Measurements from ENCODE around the gene MRPS11. TPM values are rescaled to one million over a fixed set of nuclear protein-coding genes. Genes with fewer than 3 reads are reported as not detected.
"Not testable (repeated sequence)": the region's sequence is repeated elsewhere in the genome, so short reads cannot be mapped to it uniquely, and the experiment has no call there.

Gene MRPS11
- total RNA-seq, 4 donors from 2014 or later = 20.0 to 32.7 (median 28.9) TPM

DNA sequence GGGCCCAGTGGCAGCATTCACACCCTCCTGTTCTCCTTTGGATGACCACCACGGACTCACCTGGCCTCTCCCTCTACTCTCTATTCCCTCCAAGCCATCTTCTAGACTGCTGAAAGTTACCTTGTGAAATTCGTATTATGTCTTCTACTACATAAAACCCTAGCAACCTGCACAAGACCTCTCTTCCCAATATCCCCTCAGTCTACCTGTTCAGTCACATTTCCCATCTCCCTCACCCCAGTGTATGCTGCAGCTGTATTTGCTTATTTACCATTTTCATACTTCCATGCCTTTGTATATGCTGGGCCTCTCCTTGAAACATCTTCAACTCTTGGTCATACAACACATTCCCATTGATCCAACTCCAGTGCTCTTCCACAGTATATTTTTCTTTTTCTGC, 43.7 kb downstream of the MRPS11 start:
- Histone ChIP-seq H3K9me3 (no peaks in the 10 kb centered on the region), H3K27me3 (no peaks in the 10 kb centered on the region), H3K36me3 (peaks cover 55% of the 10 kb centered on the region), H3K27ac (no peak overlapping the region), H3K4me3 (no peak overlapping the region), H3K4me1 (no peaks in the 10 kb centered on the region)
- TF ChIP-seq POLR2AphosphoS5 (IDR thresholded peaks at IDR 0.05) (no peak), POLR2A (IDR thresholded peaks at IDR 0.05) (no peak), CTCF (IDR thresholded peaks at IDR 0.05) (no peak), EP300 (IDR thresholded peaks at IDR 0.05) (no peak)
- WGBS = 97% methylated on average over 2 of the region's 2 CpGs
- DNase-seq (ENCODE audit: low spot score in 2 of 2) = no peak

GRCh38 chr15:88512078-88512477, 44.6 kb downstream of the MRPS11 start:
- Histone ChIP-seq H3K9me3 (no peaks in the 10 kb centered on the region), H3K4me3 (no peak overlapping the region), H3K36me3 (peaks cover 55% of the 10 kb centered on the region), H3K4me1 (no peaks in the 10 kb centered on the region), H3K27ac (no peak overlapping the region), H3K27me3 (no peaks in the 10 kb centered on the region)
- WGBS = 85% methylated on average over 3 of the region's 3 CpGs
- TF ChIP-seq POLR2AphosphoS5 (IDR thresholded peaks at IDR 0.05) (no peak), POLR2A (IDR thresholded peaks at IDR 0.05) (no peak)
- no peak for DNase-seq (ENCODE audit: low spot score in 2 of 2)

DNA sequence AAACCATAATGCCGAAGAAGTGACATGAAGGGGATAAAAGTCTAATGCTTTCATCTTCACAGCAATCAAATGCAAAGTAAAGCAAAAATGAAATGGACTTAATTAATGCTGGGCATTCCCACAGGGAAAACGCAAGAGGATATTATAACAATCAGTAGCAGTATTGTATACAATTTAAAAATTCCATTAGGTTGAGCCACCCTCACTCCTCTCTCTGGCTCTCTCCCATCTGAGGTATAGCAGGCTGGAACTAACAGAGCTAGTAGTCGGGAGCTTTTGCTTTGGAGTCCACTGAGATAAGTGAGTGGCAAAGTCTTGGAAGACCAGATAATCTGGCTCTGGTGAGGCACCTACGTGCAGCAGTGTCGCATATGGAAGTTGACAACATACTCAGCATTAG, 45.1 kb downstream of the MRPS11 start:
- no peaks in the 10 kb centered on the region for H3K4me1 ChIP-seq
- H3K9me3 ChIP-seq = no peaks in the 10 kb centered on the region
- H3K27ac ChIP-seq = no peak overlapping the region
- H3K4me3 ChIP-seq = no peak overlapping the region
- DNase-seq (ENCODE audit: low spot score in 2 of 2) = no peak
- H3K27me3 ChIP-seq = no peaks in the 10 kb centered on the region
- TF ChIP-seq POLR2AphosphoS5 (IDR thresholded peaks at IDR 0.05) = no peak
- TF ChIP-seq EP300 (IDR thresholded peaks at IDR 0.05) = no peak
- no peak for TF ChIP-seq CTCF (IDR thresholded peaks at IDR 0.05)
- no peak for TF ChIP-seq POLR2A (IDR thresholded peaks at IDR 0.05)
- WGBS = 96% methylated on average over 5 of the region's 5 CpGs
- peaks cover 55% of the 10 kb centered on the region for H3K36me3 ChIP-seq

GRCh38 chr15:88513195-88513594, 45.7 kb downstream of the MRPS11 start:
- WGBS = 91% methylated on average over 5 of the region's 5 CpGs
- Histone ChIP-seq H3K36me3 (peaks cover 49% of the 10 kb centered on the region), H3K4me3 (no peak overlapping the region), H3K9me3 (no peaks in the 10 kb centered on the region), H3K27ac (no peak overlapping the region), H3K27me3 (no peaks in the 10 kb centered on the region), H3K4me1 (no peaks in the 10 kb centered on the region)
- no peak for TF ChIP-seq POLR2AphosphoS5 (IDR thresholded peaks at IDR 0.05)
- no peak for TF ChIP-seq POLR2A (IDR thresholded peaks at IDR 0.05)
- no peak for TF ChIP-seq EP300 (IDR thresholded peaks at IDR 0.05)
- TF ChIP-seq CTCF (IDR thresholded peaks at IDR 0.05) = no peak
- no peak for DNase-seq (ENCODE audit: low spot score in 2 of 2)

DNA sequence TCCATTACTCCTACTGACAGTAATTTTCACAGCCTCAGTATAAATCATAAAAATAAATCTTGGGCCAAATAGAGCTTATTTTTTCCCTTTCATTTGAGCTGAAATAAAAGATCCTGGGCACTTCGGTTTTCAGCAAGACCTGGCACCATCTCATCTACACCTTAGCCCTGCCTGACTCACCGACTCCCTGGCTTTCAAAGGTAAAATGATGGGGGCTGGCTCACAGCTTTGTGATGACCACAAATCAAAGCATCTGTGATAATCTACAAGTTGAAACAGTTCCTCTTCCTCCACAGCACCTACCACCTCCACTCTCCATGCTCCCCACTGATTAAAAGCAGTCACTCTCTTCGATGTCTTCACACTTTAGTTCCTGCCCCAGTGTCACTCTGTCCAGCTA, 51.4 kb downstream of the MRPS11 start:
- Histone ChIP-seq H3K36me3 (peaks cover 6% of the 10 kb centered on the region), H3K4me3 (no peak overlapping the region), H3K27me3 (no peaks in the 10 kb centered on the region), H3K27ac (no peak overlapping the region), H3K9me3 (no peaks in the 10 kb centered on the region), H3K4me1 (no peaks in the 10 kb centered on the region)
- DNase-seq (ENCODE audit: low spot score in 2 of 2) = no peak
- 78% methylated on average over 3 of the region's 3 CpGs for WGBS
- TF ChIP-seq POLR2AphosphoS5 (IDR thresholded peaks at IDR 0.05) (no peak), POLR2A (IDR thresholded peaks at IDR 0.05) (no peak), EP300 (IDR thresholded peaks at IDR 0.05) (no peak), CTCF (IDR thresholded peaks at IDR 0.05) (no peak)

DNA sequence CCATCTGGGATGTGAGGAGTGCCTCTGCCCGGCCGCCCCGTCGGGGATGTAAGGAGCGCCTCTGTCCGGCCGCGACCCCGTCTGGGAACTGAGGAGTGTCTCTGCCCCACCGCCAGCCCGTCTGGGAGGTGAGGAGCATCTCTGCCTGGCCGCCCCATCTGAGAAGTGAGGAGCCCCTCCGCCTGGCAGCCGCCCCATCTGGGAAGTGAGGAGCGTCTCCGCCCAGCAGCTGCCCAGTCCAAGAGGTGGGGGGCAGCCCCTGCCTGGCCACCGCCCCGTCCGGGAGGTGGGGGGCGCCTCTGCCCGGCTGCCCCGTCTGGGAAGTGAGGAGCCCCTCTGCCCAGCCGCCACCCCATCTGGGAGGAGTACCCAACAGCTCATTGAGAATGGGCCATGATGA, 56.6 kb downstream of the MRPS11 start:
- 95% methylated on average over 14 of the region's 23 CpGs for WGBS
- H3K4me1 ChIP-seq; DNase-seq (ENCODE audit: low spot score in 2 of 2); H3K27me3 ChIP-seq; H3K27ac ChIP-seq; H3K4me3 ChIP-seq; H3K9me3 ChIP-seq: not testable (repeated sequence)
- H3K36me3 ChIP-seq = peaks cover 14% of the 10 kb centered on the region
